Karpas-422 (cell line): ENCODE measurements around the gene ABCA13. TPM values are rescaled to one million over a fixed set of nuclear protein-coding genes. Genes with fewer than 3 reads are reported as not detected.

Experiments used
- DNase-seq: peaks from one replicate; pipeline ENCODE4 v3.0.0-alpha.2; 2015
- H2AFZ ChIP-seq: fragments of 200-600 bp; sonication (generic); 2 replicates; pipeline ENCODE4 v1.6.1; 2014; ENCODE audit warnings: antibody characterized with exemption, low read length, mixed read lengths
- H3K27ac ChIP-seq: fragments of 200-600 bp; sonication (generic); 2 replicates; pipeline ENCODE4 v1.5.1; 2014; ENCODE audit warnings: mild to moderate bottlenecking, low read length, moderate library complexity
- H3K27me3 ChIP-seq: fragments of 200-600 bp; sonication (generic); 2 replicates; pipeline ENCODE4 v1.6.1; 2014; ENCODE audit warnings: low read length, mixed read lengths
- H3K36me3 ChIP-seq: fragments of 200-600 bp; sonication (generic); 2 replicates; pipeline ENCODE4 v1.6.1; 2014; ENCODE audit warnings: low read length, mixed read lengths; ENCODE audit not compliant: insufficient read depth
- H3K4me1 ChIP-seq: fragments of 200-600 bp; sonication (generic); 2 replicates; pipeline ENCODE4 v1.6.1; 2014; ENCODE audit warnings: mild to moderate bottlenecking, low read length, mixed read lengths
- H3K4me2 ChIP-seq: fragments of 200-600 bp; sonication (generic); 2 replicates; pipeline ENCODE4 v1.6.1; 2014; ENCODE audit warnings: low read length, low read depth, mild to moderate bottlenecking; ENCODE audit not compliant: poor library complexity, severe bottlenecking
- H3K4me3 ChIP-seq: fragments of 200-600 bp; sonication (generic); 2 replicates; pipeline ENCODE4 v1.5.1; 2014; ENCODE audit warnings: mild to moderate bottlenecking, antibody characterized with exemption, low read length, mixed read lengths
- H3K79me2 ChIP-seq: fragments of 200-600 bp; sonication (generic); 2 replicates; pipeline ENCODE4 v1.6.1; 2014; ENCODE audit warnings: mild to moderate bottlenecking, low read length, mixed read lengths
- H3K9ac ChIP-seq: fragments of 200-600 bp; sonication (generic); 2 replicates; pipeline ENCODE4 v1.6.0; 2014; ENCODE audit warnings: low read length
- H3K9me2 ChIP-seq: fragments of 200-600 bp; sonication (generic), shearing (Covaris generic); replicated peaks from 2 replicates; pipeline ENCODE4 v1.6.0; 2014; ENCODE audit warnings: mild to moderate bottlenecking, low read length, moderate library complexity; ENCODE audit not compliant: insufficient read depth
- H3K9me3 ChIP-seq: fragments of 300-700, 200-600 bp; sonication (generic); 2 replicates; pipeline ENCODE4 v1.6.1; 2014; ENCODE audit warnings: low read length, mixed read lengths
- H4K20me1 ChIP-seq: fragments of 200-600 bp; sonication (generic); 2 replicates; pipeline ENCODE4 v1.6.1; 2014; ENCODE audit warnings: mild to moderate bottlenecking, antibody characterized with exemption, low read length, low read depth; ENCODE audit not compliant: insufficient read depth
- total RNA-seq: library from RNA; depleted of rRNA; stranded (reverse); fragments of >200 nt; shearing (Covaris generic); gene quantifications from 2 replicates; pipeline ENCODE4 v1.2.3, GENCODE V29; 2014; ENCODE audit warnings: low replicate concordance

The ABCA13 gene
- total RNA-seq, 1 experiment from 2014 or later = not detected

DNA sequence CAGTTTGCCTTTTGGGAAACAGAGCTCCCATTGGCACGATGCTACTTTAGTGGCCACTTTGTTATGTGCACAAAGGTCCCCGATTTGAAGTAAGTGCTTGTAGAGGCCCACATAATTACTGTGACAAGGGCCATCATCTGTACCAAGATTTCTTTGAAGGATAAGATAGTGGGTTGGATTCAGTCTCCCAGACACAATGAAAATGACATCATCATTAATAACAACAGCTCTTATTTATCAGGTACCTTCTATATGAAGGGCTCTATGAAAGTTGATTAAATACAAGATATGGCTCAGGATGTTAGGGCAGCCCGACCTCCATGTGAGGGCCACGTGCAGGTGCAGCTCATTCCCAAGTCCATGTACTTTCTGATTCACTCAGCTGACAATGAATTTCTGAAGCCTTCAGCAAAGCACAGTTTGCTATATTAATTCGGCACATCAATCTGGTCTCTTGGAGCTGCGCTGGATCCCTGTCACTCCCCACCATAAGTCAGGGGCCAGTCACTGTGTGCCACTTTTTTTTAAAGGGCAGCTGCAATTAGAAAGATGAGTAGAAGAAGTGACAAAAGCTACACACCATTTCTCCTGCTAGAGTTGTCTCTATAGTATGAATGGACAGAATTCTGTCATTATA, 140.3 kb downstream of the ABCA13 start:
- Histone ChIP-seq H3K9me2 (no peaks in the 10 kb centered on the region), H3K36me3 (no peaks in the 10 kb centered on the region), H3K79me2 (no peaks in the 10 kb centered on the region), H3K4me3 (no peak overlapping the region), H3K9ac (no peak overlapping the region), H2AFZ (no peak overlapping the region), H3K9me3 (no peaks in the 10 kb centered on the region), H3K27me3 (no peaks in the 10 kb centered on the region), H3K4me2 (no peak overlapping the region), H3K4me1 (0 out of 2 replicates have a peak, but pooled peaks cover 3% of the 10 kb centered on the region), H3K27ac (no peak overlapping the region), H4K20me1 (no peaks in the 10 kb centered on the region)
- DNase-seq = no peak

DNA sequence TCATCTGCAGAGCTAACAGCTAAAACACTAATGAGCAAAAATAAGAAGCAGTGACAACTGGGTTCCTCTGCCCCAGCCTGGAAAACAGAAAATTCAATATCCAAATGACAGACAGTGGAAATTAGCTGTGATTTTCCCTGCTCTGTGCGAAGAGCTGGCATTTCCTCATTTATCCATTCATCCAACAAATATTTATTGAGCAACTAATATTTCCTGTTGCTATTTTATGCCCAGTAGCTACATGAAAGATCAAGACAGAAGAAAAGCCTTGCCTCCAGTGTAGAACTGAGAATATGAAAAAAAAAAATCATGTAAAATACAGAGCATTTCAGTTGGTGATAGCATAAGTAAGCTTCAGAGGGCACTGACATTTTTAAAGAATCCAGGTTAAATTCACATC, 140.9 kb downstream of the ABCA13 start:
- no peaks in the 10 kb centered on the region for H3K36me3 ChIP-seq

DNA sequence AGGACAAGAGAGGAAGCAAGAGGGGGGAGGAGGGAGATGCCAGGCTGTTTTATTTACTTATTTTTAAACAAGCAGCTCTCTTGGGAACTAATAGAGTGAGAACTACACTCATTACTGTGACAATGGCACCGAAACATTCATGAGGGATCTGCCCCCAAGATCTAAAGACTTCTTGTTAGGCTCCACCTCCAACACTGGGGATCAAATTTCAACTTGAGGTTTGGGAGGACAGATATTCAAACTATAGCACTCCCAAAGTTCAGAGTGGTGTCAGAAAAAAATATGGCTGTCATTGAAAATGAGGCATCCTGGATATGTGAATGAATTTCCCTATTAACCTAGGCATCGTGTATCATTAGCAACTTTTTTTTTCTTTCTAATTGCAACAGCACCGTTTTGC, 145.5 kb downstream of the ABCA13 start:
- Histone ChIP-seq H3K9me3 (no peaks in the 10 kb centered on the region), H3K4me3 (no peak overlapping the region), H2AFZ (no peak overlapping the region), H3K27me3 (no peaks in the 10 kb centered on the region), H3K79me2 (no peaks in the 10 kb centered on the region), H3K4me1 (0 out of 2 replicates have a peak, but pooled peaks cover 3% of the 10 kb centered on the region), H3K9ac (no peak overlapping the region), H3K36me3 (no peaks in the 10 kb centered on the region), H3K9me2 (no peaks in the 10 kb centered on the region), H3K27ac (no peak overlapping the region), H4K20me1 (no peaks in the 10 kb centered on the region), H3K4me2 (no peak overlapping the region)
- no peak for DNase-seq

More for the DNA sequence above, 140.9 kb downstream of the ABCA13 start:
- Histone ChIP-seq H3K27ac (no peak overlapping the region), H3K9ac (no peak overlapping the region), H3K4me1 (0 out of 2 replicates have a peak, but pooled peaks cover 3% of the 10 kb centered on the region), H3K9me2 (no peaks in the 10 kb centered on the region), H4K20me1 (no peaks in the 10 kb centered on the region), H3K79me2 (no peaks in the 10 kb centered on the region), H2AFZ (no peak overlapping the region), H3K4me2 (no peak overlapping the region), H3K27me3 (no peaks in the 10 kb centered on the region), H3K9me3 (no peaks in the 10 kb centered on the region), H3K4me3 (no peak overlapping the region)
- no peak for DNase-seq

DNA sequence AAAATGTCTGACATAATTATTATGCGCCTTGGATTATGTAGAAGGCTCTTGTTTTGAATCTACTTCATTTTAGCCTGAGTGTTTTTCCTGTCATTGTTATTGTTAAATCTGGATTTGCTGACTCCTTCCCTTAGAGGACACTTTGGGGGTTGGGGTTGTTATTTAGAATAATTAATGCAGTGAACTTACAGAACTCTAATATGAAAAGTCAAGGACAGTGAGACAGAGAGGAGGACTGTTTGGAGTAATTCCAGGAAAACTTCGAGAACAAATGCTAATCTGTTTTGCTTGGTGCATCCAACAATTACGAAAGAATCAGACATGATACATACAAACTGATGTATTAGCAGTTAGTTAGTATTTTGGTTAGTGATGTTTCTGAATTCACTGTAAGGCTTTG, 146.1 kb downstream of the ABCA13 start:
- 0 out of 2 replicates have a peak, but pooled peaks cover 3% of the 10 kb centered on the region for H3K4me1 ChIP-seq
- H3K27ac ChIP-seq = no peak overlapping the region
- H3K27me3 ChIP-seq = no peaks in the 10 kb centered on the region
- DNase-seq = no peak
- no peaks in the 10 kb centered on the region for H3K9me2 ChIP-seq
- H3K4me3 ChIP-seq = no peak overlapping the region
- no peaks in the 10 kb centered on the region for H3K36me3 ChIP-seq
- H3K9ac ChIP-seq = no peak overlapping the region
- no peak overlapping the region for H3K4me2 ChIP-seq
- H2AFZ ChIP-seq = no peak overlapping the region
- no peaks in the 10 kb centered on the region for H3K9me3 ChIP-seq
- H4K20me1 ChIP-seq = no peaks in the 10 kb centered on the region
- no peaks in the 10 kb centered on the region for H3K79me2 ChIP-seq

DNA sequence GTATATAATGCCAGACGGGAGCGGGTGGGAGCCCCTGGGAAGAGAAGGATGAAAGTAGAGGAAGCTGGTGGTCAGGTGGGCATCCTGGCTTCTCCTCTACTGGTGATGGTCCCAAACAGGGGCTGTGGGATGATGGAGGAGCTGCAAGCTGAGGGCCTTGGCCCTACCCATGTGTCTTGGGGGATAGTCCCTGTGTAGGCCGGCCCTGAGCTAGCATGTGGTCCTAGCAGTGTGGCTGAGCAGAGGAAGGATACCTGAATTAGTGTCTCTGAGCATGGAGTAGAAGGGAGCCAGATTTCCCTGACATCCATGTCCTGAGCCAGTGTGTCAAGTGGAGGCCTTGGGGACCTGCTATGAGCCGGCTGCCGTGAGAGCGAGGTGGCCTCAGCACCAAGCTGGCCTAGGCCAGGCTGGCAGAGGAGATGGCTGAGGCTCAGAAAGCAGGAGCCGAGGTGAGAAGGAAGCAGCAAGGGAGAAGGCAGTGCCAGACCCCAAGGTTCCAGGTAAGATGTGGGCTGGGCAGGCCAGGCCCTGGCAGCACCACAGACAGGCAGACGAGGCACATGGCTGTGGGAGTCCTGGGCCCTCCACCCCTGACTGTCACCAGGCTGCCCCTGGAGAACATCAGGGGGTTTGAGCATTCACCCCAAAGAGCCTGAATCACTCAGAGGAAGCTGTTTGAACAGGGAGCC, 150.2 kb downstream of the ABCA13 start:
- Histone ChIP-seq H4K20me1 (no peaks in the 10 kb centered on the region), H3K36me3 (no peaks in the 10 kb centered on the region), H3K9ac (no peak overlapping the region), H3K9me3 (peaks cover 8% of the 10 kb centered on the region), H3K4me1 (no peaks in the 10 kb centered on the region), H3K79me2 (no peaks in the 10 kb centered on the region), H3K9me2 (no peaks in the 10 kb centered on the region), H2AFZ (no peak overlapping the region), H3K27ac (no peak overlapping the region), H3K4me2 (no peak overlapping the region), H3K4me3 (no peak overlapping the region), H3K27me3 (0 out of 2 replicates have a peak, but pooled peaks cover 6% of the 10 kb centered on the region)
- no peak for DNase-seq

DNA sequence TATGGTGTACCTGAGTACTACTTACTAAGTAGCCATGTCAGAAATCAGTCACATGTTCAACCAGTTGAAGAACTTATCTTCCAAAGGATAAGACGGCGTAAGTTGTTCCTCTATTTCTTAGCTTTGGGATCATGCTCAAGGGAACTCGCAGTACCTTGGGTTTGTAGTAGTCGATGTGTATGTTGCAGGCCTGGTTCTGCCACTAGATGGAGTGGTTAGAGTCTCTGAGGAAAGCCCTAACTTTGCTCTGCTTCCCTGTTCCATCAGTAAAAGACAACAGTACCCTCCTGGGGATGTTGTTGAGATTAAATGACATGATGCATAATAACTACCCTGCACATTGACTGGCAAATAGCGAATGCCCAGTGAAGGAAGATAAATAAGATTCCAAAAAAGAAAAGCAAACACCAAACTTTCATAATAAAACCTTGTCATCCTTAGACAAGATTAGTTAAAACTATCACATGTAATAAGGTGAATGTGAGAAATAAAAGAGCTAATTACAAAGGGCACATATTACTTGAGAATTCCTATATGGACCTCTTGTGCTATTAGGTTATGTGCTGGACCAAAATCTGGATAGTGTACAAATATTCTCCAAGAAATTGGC, 165.9 kb downstream of the ABCA13 start:
- H3K9ac ChIP-seq = no peak overlapping the region
- no peak overlapping the region for H3K27ac ChIP-seq
- no peak overlapping the region for H2AFZ ChIP-seq
- H3K4me3 ChIP-seq = no peak overlapping the region
- H3K4me1 ChIP-seq = no peaks in the 10 kb centered on the region
- no peaks in the 10 kb centered on the region for H3K36me3 ChIP-seq
- H3K79me2 ChIP-seq = no peaks in the 10 kb centered on the region
- DNase-seq = peak; percentile 69
- H3K9me3 ChIP-seq = no peaks in the 10 kb centered on the region
- no peak overlapping the region for H3K4me2 ChIP-seq
- H3K27me3 ChIP-seq = no peaks in the 10 kb centered on the region
- H4K20me1 ChIP-seq = no peaks in the 10 kb centered on the region
- H3K9me2 ChIP-seq = no peaks in the 10 kb centered on the region

DNA sequence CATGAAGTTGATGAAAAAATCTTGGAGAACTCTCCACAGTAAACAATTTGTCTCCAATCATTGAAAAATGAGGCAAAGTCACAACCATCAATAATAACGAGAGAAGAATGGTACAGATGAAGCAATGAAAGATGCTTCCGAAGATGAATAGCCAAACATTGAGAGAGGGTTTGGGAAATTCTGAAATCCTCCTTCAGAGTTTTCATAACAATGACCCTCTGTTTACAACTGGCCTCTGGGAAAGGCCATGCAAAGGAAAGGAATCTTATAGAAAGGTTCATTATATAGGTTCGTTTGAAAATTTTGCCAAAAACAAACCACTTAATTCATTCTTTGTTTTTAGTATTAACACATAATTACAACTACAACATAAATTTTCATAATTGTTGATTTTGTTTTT, 166.5 kb downstream of the ABCA13 start:
- no peaks in the 10 kb centered on the region for H4K20me1 ChIP-seq
- DNase-seq = no peak
- no peaks in the 10 kb centered on the region for H3K9me2 ChIP-seq
- H3K4me1 ChIP-seq = no peaks in the 10 kb centered on the region
- H3K36me3 ChIP-seq = no peaks in the 10 kb centered on the region
- H3K9me3 ChIP-seq = no peaks in the 10 kb centered on the region
- no peak overlapping the region for H3K27ac ChIP-seq
- no peaks in the 10 kb centered on the region for H3K27me3 ChIP-seq
- no peaks in the 10 kb centered on the region for H3K79me2 ChIP-seq
- H3K9ac ChIP-seq = no peak overlapping the region
- no peak overlapping the region for H2AFZ ChIP-seq
- no peak overlapping the region for H3K4me3 ChIP-seq
- H3K4me2 ChIP-seq = no peak overlapping the region

DNA sequence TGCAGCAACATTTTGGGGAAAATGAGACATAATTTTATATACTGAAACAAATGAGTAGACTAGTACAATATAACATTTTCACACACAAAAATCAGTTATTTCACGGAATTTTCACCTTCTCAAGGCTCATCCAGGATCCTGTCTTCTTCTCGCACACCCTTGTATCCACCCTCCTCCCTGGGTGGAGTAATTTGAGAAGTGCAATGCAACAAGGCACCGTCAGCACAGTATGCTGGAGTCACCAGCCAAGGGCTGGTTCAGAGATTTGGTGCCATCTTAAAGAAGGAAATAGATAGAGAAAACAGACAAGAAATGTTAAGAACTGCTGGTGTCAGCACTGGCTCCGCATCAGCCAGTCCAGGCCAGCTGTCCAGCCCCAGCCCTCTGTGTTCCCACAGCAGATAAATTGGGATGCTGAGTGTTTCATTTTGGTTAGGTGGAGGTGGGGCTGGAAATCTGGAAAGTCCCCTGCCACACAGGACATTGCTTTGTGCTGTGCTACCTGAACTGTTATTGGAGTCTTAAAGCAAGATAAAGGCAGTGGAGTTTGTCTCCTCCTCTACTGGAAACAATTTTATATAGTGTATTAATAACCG, 176.1 kb downstream of the ABCA13 start:
- H3K27me3 ChIP-seq = no peaks in the 10 kb centered on the region
- no peaks in the 10 kb centered on the region for H4K20me1 ChIP-seq
- peak; percentile 12 for DNase-seq
- H3K27ac ChIP-seq = no peak overlapping the region
- H3K79me2 ChIP-seq = no peaks in the 10 kb centered on the region
- no peak overlapping the region for H3K4me2 ChIP-seq
- no peaks in the 10 kb centered on the region for H3K9me2 ChIP-seq
- H3K9ac ChIP-seq = no peak overlapping the region
- no peak overlapping the region for H3K4me3 ChIP-seq
- H3K36me3 ChIP-seq = no peaks in the 10 kb centered on the region
- H3K9me3 ChIP-seq = no peaks in the 10 kb centered on the region
- no peaks in the 10 kb centered on the region for H3K4me1 ChIP-seq
- no peak overlapping the region for H2AFZ ChIP-seq
